GM19193 (cell line): ENCODE measurements around the gene SEC23IP.

ENCODE experiments used
- POLR2A ChIP-seq: IDR thresholded peaks from 4 replicates; pipeline ENCODE4 v1.6.1; 2011; ENCODE audit not compliant: insufficient read depth, insufficient read length; ENCODE audit errors: extremely low read depth

Gene SEC23IP

DNA sequence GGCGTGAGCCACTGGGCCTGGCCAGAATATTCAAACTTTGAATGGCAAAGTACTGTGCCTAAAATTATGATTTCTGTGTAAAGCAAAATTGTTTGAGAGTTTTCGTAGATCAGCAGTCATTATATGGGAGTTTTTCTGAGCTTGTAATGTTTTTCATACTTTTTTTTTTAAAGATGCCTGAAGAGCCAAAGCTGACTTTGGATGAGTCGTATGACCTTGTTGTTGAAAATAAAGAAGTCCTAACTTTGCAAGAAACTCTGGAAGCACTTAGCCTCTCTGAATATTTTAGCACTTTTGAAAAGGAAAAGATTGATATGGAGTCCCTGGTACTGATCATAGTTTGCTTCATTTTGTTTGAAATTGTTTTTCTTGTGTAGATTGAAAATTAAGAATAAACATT is 26.7 kb downstream of the SEC23IP start:
- no peak for TF ChIP-seq POLR2A

DNA sequence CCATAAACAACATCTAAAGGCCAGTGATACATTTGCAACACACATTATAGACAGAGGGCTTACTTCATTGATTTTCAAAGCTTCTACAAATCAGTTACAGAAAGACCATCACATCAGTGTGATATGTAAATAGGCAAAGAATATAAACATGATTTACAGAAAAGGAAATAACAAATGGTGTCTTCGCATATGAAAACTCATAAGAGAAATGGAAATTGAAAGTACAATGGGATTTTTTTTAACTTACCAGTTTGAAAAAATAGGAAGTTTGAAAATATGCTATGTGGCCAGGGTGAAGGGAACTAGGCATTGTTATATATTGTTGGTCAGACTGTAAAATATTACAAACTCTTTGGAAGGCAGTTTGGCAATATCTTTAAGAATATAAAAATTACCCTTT is 27.3 kb downstream of the SEC23IP start:
- no peak for TF ChIP-seq POLR2A

DNA sequence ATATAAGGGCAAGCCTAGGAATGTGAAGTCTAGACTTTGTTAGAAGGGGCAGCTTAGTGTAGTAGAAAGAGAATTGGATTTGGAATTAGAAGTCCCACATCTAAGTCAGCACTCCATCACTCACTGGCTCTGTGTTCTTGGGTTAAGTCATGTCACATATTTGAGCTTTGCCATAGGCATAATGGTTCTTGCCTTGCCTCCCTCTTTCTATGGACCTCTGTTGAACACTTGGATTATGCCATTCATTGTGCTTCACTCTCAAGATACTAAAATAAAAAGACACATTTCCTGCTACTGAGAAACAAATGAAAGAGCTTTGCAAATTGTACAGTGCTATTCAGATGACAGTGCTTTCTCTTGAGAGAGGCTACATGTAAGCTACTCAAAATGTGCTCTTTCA is 35.9 kb downstream of the SEC23IP start:
- TF ChIP-seq POLR2A = no peak

DNA sequence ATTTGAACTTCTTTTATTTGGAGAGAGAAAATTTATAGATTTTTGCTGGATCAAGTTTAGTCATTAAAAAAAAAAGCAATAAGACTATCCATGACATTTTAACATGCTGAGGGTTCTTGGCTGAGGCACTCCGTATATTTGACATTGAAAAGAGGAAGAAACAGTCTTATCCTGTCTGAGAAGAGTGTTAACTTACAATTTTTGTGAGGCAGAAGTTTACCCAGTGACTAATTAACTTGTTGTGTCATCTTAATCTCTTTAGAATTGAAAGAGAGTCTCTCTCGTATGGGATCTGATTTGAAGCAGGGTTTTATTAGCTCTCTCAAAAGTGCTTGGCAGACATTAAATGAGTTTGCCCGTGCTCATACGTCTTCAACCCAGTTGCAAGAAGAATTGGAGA is 39.3 kb downstream of the SEC23IP start:
- TF ChIP-seq POLR2A = no peak

DNA sequence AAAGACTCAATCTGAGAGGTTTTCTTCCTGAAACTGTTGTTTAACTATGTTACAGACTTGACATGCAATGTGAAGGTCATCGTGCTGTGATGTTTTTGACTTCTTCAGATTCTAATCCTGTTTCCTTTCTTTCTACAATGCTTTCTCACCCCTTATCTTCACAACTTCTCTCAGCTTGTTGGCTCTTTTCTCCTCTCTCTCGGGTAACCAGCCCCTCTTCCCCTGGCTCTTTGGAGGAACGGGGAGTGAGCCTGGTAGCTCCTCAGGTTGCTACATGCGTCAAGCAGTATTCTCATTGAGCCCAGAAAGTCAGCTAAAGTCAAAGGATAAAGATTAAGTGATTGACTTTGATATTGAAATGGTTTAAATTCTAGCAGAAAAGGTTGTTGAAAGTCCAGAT is 40.1 kb downstream of the SEC23IP start:
- no peak for TF ChIP-seq POLR2A

DNA sequence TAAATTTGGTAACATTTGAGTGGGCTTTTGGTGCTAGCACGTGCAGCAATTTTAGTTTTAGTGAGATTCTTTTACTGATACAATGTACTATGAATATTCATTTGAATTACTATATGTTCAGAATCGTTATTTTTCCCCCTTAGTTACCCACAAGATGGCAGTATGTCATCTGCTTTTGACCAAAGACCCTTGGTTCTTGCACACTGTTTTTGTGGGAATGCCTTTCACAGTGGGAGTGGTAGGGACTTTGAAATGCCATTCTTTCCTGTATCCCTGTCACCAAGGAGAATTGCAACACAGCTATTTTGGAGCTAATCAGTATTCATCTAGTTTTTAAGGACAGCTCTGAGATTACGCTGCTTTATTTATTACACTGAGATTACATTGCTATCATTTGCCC is 40.6 kb downstream of the SEC23IP start:
- TF ChIP-seq POLR2A = no peak

DNA sequence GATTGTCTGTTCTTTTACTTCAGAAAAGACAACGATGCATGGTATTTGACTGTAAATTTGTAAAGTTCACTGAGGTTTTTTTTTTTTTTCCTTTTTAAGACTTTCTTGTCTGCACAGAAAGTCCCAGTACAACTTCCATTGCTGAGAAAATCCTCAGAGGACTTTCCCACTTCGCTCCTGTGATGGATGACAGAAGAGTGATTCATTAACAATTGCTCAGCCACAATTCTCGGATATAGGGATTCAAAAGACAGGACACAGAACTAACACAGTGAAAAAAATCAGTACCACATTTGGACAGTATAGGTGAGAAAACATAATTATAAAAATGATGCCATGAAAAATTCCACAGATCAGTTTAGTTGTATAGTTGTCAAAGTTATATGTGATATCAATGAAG is 48.0 kb downstream of the SEC23IP start:
- no peak for TF ChIP-seq POLR2A

DNA sequence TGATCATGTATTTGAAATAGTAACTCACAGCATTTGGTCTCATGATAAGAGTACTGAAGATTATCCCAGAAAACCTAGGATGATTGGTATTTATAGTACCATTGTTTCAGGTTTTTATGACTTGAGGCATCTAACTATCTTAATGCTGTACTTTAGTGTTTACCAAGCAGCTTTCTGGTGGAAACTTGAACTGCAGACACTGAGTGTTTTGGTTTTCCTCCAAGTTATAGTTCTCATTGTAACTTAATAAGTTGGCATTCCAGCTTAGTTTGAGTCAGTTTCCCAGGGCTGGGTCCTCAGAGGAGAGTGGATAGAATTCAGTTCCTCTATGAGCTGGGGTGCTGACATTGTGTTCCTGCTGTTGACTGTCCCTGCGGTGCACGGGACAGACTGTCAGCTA is 50.4 kb downstream of the SEC23IP start:
- TF ChIP-seq POLR2A = no peak

DNA sequence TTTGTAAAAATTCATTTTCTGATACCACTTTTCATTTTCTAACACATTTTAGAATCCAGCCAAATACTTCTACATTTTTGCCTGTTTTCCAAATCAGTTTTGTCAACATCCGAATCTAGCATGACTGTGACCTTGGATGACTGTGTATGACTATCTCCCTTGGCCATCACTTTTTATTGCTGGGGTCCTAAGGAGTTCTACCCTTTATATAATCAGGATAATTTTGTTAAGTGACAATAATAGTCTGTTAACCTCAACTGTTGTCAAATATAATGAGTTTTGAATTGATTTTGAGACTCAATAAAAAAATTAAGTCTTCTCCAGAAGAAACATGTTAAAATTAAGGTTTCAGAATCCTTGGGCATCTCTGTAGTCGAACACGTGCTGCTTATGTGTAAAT is 53.3 kb downstream of the SEC23IP start:
- TF ChIP-seq POLR2A = no peak

DNA sequence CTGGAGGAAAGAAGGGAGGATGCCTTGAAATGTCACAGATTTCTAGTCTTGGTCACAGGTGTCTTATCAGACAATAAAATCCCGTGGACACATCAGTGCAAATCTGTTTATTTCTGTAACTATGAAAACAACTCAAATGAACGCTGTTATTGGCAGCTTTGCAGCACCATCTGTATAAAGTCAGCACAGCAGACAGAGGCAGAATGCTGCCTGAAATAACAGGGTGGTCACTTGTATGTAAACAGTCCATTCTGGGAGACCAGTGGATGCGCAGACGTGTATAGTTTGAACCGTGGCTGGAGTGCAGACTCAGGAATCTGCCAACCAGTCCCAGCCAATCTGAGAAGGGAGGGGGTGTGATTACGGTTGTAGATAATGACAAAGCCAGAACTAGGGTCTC is 54.8 kb downstream of the SEC23IP start:
- TF ChIP-seq POLR2A = no peak

DNA sequence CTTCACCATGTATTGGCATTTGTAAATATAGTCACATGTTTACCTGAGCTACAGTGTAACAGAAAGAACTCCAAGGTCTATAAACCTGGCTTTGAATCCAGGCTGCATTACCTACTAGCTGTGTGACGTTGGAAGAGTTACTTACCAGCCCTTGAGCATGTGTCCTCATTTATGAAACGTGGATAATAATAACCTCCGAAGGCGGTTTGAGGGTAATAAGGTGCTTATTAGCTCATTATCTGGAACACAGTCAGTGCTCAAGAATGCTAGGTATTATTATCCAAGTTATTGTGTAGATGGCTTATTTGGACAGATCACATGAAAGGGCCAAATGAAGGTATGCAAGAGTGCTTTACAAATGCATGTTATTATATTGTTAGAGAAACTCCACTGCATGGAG is 64.9 kb downstream of the SEC23IP start:
- no peak for TF ChIP-seq POLR2A

DNA sequence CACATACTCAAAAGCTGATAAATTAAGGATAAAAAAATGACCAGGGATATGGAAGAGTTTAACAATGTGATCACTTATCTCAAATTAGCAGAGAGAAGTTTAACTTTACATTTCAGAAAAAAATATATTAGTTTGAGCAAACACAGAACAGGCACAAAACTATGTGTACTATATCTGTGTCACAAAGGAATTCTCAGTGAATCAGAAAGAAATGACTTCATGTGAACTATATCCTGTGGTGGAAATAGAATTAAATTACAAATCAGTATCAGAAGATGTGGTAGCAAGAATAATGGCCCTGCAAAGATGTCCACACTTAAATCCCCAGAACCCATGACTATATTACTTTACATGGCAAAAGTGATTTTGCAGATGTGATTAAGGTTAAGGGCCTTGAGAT is 70.3 kb downstream of the SEC23IP start:
- TF ChIP-seq POLR2A = no peak

DNA sequence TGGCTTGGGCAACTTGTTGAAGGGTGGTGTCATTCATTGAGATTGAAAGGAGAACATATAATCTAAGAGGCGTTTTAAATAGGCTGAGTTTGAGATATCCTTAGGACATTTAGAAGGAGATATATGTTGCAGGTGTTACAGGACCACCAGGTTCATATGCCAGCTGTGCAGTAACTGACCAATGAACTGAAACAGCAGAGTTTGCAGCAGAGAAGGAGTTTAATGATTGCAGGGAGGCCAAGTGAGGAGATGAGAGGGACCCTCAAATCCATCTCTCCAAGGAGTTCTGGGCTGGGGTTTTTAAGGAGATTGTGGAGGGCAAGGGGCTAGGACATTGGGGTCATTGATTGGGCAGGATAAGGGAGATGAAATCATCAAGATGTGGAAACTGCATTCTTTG is 74.5 kb downstream of the SEC23IP start:
- no peak for TF ChIP-seq POLR2A

DNA sequence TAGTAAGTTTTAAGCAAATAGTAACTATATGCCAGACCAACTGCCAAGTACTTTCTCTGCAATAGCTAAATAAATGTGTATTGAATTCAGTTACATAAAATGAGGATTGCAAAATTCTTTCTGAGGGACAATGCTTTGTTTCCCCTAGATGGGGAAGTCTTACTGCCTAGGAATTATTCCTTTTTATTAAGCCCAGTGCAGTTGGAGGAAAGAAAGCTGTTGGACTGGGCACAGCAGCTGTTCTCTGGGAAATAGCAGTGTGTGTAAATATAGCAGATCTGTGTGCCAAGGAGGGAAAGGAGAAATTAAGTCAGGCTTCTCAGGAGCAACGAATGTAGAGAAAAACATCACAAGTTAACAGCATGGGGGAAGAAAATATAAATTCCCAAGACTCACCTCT is 77.1 kb downstream of the SEC23IP start:
- TF ChIP-seq POLR2A = no peak

DNA sequence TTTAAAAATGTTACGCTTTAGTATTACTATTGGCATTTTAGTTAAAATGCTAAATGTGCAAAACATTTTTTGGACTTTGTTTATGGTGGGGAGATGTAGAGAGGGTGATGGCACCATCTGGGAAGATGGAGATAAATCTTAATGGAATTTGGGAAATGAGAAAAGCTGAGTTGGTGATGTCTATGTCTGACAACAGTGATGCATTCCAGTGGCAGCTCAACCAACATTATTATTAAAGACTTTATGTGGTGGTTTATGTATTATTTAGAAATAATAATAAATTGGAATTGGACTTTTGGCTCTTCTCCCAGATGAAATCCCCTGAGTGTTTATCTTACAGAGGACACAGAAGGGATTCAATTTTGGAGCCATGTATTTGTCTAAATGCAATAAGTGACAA is 77.6 kb downstream of the SEC23IP start:
- TF ChIP-seq POLR2A = no peak

DNA sequence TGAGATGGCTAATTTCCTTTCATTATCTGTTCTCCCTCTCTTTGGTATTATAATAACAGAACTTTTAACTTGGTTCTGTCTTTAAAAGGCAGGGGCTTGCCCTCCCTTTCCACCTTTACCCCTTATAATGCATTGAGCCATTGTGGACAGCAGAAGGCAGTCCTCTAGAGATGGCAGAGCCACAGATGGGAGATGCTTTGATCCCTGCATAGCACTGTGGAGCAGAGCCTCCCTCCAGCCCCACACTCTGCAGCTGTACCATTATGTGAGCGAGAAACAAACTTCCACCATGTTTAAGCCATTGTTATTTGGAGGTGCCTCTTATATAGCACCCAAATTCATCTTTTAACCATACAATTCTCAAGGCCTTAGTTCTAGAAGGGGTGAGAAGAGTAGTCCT is 78.4 kb downstream of the SEC23IP start:
- TF ChIP-seq POLR2A = no peak

DNA sequence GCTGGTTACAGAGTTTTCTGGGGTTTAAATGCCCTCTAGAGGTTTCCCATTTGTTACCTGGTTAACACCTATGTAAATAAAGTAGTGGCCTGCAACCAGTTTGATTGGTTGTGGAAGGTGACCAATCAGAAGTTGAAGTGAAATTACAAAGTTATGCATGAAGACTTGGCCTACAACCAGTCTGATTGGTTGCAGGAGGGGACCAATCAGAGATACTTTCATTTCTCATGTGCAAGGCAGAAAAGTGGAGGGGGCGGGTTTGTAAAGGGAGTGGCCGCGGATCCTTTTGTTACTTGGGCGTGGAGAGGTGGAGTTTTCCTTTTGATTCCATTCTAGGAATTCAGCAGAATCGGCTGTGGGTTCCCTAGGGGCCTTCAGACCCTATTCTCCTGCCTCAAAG is 80.8 kb downstream of the SEC23IP start:
- TF ChIP-seq POLR2A = no peak

DNA sequence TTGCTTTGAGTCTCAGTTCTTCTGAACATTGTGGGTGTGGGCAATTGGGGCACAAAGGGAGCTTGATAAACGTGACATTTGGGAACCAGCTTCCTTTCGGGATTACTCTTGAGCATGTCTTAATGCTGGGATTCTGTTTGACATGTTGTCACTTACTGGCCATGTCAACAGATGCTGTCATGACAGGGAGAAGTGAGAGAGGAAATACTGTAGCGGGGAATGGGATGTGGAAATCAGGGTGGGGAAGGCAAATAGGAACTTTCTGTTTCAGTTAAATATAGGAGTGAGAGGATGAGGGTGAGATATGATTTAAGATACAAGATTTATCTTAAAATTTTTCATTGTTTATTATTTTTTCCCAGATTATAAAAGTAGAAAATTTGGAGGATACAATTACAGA is 83.9 kb downstream of the SEC23IP start:
- no peak for TF ChIP-seq POLR2A
